Measurements from ENCODE around the gene TMEM37.

The TMEM37 gene

DNA sequence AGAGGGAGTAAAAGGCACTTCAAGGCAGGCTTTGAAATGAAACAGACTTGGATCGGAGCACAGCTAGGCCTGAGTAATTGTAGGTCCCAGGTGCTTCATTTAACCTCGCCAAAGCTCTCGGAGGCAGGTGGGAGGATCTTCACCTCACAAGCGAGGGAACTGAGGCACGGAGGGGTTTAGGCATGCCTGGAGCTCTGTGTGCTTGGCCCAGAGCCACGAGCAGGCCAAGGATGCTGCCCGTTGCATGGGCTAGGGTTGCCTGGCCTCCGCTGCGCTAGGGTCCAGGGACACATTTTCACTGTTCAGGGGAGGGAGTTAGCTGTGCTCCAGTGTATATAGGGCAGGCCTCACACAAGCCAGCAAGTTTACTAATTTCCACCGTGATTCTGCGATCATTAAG is 11.2 kb downstream of the TMEM37 start:
- H4K20me1 ChIP-seq (ENCODE audit: insufficient read depth, low read length): 0 out of 2 replicates have a peak, but pooled peaks cover 3% of the 10 kb centered on the region
- DNase-seq (no peak), ATAC-seq (ENCODE audit: insufficient read depth, low read depth) (no peak)
- H3K27ac ChIP-seq (ENCODE audit: low read length): no peak overlapping the region
- H3K36me3 ChIP-seq (ENCODE audit: insufficient read depth, low read length): no peaks in the 10 kb centered on the region
- no peak overlapping the region for H2AFZ ChIP-seq (ENCODE audit: low read depth, low read length)
- H3K9ac ChIP-seq (ENCODE audit: low read depth, low read length): no peak overlapping the region
- no peaks in the 10 kb centered on the region for H3K9me3 ChIP-seq (ENCODE audit: insufficient read depth, low read length, severe bottlenecking)
- H3K4me2 ChIP-seq (ENCODE audit: insufficient read depth, low read length): no peak overlapping the region
- H3K27me3 ChIP-seq (ENCODE audit: insufficient read depth, low read length, poor library complexity): peaks cover 10% of the 10 kb centered on the region
- TF ChIP-seq CTCF (IDR thresholded peaks at IDR 0.05; ENCODE audit: borderline replicate concordance, extremely low read depth, low read length, poor library complexity, severe bottlenecking) (no peak), EZH2 (IDR thresholded peaks at IDR 0.05; ENCODE audit: borderline replicate concordance, low read depth, low read length, severe bottlenecking) (no peak)
- no peaks in the 10 kb centered on the region for H3K79me2 ChIP-seq (ENCODE audit: insufficient read depth, low read length)
- no peak overlapping the region for H3K4me3 ChIP-seq (ENCODE audit: low read depth in 1 of 2, low read length in 2 of 2)
- H3K4me1 ChIP-seq (ENCODE audit: insufficient read depth, low read length): no peaks in the 10 kb centered on the region

GRCh38 chr2:119446037-119446436 is 14.4 kb downstream of the TMEM37 start:
- Histone ChIP-seq H4K20me1 (ENCODE audit: insufficient read depth, low read length) (peaks cover 3% of the 10 kb centered on the region; the same call in 1 of the 2 replicates), H3K27me3 (ENCODE audit: insufficient read depth, low read length, poor library complexity) (peaks cover 14% of the 10 kb centered on the region), H3K36me3 (ENCODE audit: insufficient read depth, low read length) (no peaks in the 10 kb centered on the region), H3K79me2 (ENCODE audit: insufficient read depth, low read length) (no peaks in the 10 kb centered on the region), H3K27ac (ENCODE audit: low read length) (no peak overlapping the region), H3K9me3 (ENCODE audit: insufficient read depth, low read length, severe bottlenecking) (no peaks in the 10 kb centered on the region), H3K9ac (ENCODE audit: low read depth, low read length) (no peak overlapping the region), H2AFZ (ENCODE audit: low read depth, low read length) (no peak overlapping the region), H3K4me3 (ENCODE audit: low read depth in 1 of 2, low read length in 2 of 2) (no peak overlapping the region), H3K4me2 (ENCODE audit: insufficient read depth, low read length) (no peak overlapping the region), H3K4me1 (ENCODE audit: insufficient read depth, low read length) (no peaks in the 10 kb centered on the region)
- no peak for DNase-seq
- ATAC-seq (ENCODE audit: insufficient read depth, low read depth): no peak
- TF ChIP-seq EZH2 (IDR thresholded peaks at IDR 0.05; ENCODE audit: borderline replicate concordance, low read depth, low read length, severe bottlenecking) (no peak), CTCF (IDR thresholded peaks at IDR 0.05; ENCODE audit: borderline replicate concordance, extremely low read depth, low read length, poor library complexity, severe bottlenecking) (no peak)

DNA sequence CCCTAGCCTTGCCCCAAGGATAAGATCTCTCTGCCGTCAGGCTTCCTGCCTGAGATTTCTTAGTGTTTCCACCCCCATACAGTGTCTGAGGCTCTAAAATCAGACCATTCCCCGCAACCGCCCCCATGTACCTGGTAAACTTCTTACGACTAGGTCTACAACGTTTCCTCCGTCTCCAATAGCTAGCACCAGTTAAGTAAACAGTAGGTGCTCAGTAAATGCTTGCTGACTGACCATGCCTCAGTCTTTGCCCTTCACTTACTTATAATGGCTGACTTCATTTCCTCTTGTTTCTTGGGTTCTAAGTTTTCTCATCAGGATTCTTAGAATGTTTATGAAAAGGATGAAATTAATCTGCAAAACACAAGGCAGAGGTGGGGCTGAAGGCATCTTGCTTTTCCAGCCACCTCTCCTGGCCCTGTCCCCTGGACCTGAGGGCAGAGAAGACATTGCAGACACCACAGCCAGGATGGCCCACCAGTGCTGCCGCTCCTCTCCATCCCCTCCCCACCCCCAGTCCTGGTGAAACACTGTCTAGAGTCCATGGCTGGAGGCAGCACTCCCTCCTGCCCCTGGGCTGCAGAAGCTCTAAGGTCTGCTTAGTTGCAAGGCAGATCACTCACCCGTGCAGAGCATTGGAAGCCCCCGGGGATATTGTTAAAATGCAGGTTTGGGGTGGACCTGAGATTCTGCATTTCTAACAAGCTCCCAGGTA is 16.9 kb downstream of the TMEM37 start:
- Histone ChIP-seq H3K79me2 (ENCODE audit: insufficient read depth, low read length) (no peaks in the 10 kb centered on the region), H3K27ac (ENCODE audit: low read length) (no peak overlapping the region), H3K4me3 (ENCODE audit: low read depth in 1 of 2, low read length in 2 of 2) (no peak overlapping the region), H3K27me3 (ENCODE audit: insufficient read depth, low read length, poor library complexity) (peaks cover 19% of the 10 kb centered on the region), H3K4me1 (ENCODE audit: insufficient read depth, low read length) (no peaks in the 10 kb centered on the region), H4K20me1 (ENCODE audit: insufficient read depth, low read length) (peaks cover 3% of the 10 kb centered on the region; the same call in 1 of the 2 replicates), H3K9ac (ENCODE audit: low read depth, low read length) (no peak overlapping the region), H2AFZ (ENCODE audit: low read depth, low read length) (no peak overlapping the region), H3K9me3 (ENCODE audit: insufficient read depth, low read length, severe bottlenecking) (no peaks in the 10 kb centered on the region), H3K36me3 (ENCODE audit: insufficient read depth, low read length) (no peaks in the 10 kb centered on the region), H3K4me2 (ENCODE audit: insufficient read depth, low read length) (no peak overlapping the region)
- DNase-seq (no peak), ATAC-seq (ENCODE audit: insufficient read depth, low read depth) (no peak)
- TF ChIP-seq CTCF (IDR thresholded peaks at IDR 0.05; ENCODE audit: borderline replicate concordance, extremely low read depth, low read length, poor library complexity, severe bottlenecking): no peak
- TF ChIP-seq EZH2 (IDR thresholded peaks at IDR 0.05; ENCODE audit: borderline replicate concordance, low read depth, low read length, severe bottlenecking): no peak

Data from DND-41 (cell line).